Measurements from ENCODE around the gene BTBD9. TPM values are rescaled to one million over a fixed set of nuclear protein-coding genes. Genes with fewer than 3 reads are reported as not detected.

The BTBD9 gene
- total RNA-seq, 1 donor from 2014 or later: 14.8 TPM

GRCh38 chr6:38423746-38424145, 216.0 kb downstream of the BTBD9 start:
- H3K9me3 Mint-ChIP-seq (ENCODE audit: low read depth): no peaks in the 10 kb centered on the region
- H3K4me3 Mint-ChIP-seq (ENCODE audit: unreplicated experiment): no peak overlapping the region
- no peak for DNase-seq (ENCODE audit: low spot score)
- no peak for TF ChIP-seq CTCF (IDR thresholded peaks at IDR 0.05)
- no peaks in the 10 kb centered on the region for H3K36me3 Mint-ChIP-seq (ENCODE audit: low read depth)
- no peaks in the 10 kb centered on the region for H3K27me3 Mint-ChIP-seq (ENCODE audit: low read depth)
- no peak overlapping the region for H3K27ac Mint-ChIP-seq (ENCODE audit: unreplicated experiment)
- peaks cover 7% of the 10 kb centered on the region for H3K4me1 Mint-ChIP-seq (ENCODE audit: low read depth)

GRCh38 chr6:38420207-38420606, 219.5 kb downstream of the BTBD9 start:
- Mint-ChIP-seq H3K36me3 (ENCODE audit: low read depth) (no peaks in the 10 kb centered on the region), H3K4me3 (ENCODE audit: unreplicated experiment) (no peak overlapping the region), H3K27ac (ENCODE audit: unreplicated experiment) (no peak overlapping the region), H3K9me3 (ENCODE audit: low read depth) (no peaks in the 10 kb centered on the region), H3K4me1 (ENCODE audit: low read depth) (peaks cover 7% of the 10 kb centered on the region), H3K27me3 (ENCODE audit: low read depth) (no peaks in the 10 kb centered on the region)
- no peak for DNase-seq (ENCODE audit: low spot score)
- TF ChIP-seq CTCF (IDR thresholded peaks at IDR 0.05): no peak

- TF ChIP-seq CTCF (IDR thresholded peaks at IDR 0.05): no peak
- Mint-ChIP-seq H3K27me3 (ENCODE audit: low read depth) (no peaks in the 10 kb centered on the region), H3K36me3 (ENCODE audit: low read depth) (no peaks in the 10 kb centered on the region), H3K9me3 (ENCODE audit: low read depth) (no peaks in the 10 kb centered on the region), H3K27ac (ENCODE audit: unreplicated experiment) (no peak overlapping the region), H3K4me3 (ENCODE audit: unreplicated experiment) (no peak overlapping the region), H3K4me1 (ENCODE audit: low read depth) (peaks cover 6% of the 10 kb centered on the region)
- no peak for DNase-seq (ENCODE audit: low spot score)
These were observed 222.2 kb downstream of the BTBD9 start for GRCh38 chr6:38417521-38417920.

- Mint-ChIP-seq H3K9me3 (ENCODE audit: low read depth) (no peaks in the 10 kb centered on the region), H3K4me3 (ENCODE audit: unreplicated experiment) (no peak overlapping the region), H3K36me3 (ENCODE audit: low read depth) (no peaks in the 10 kb centered on the region), H3K4me1 (ENCODE audit: low read depth) (peaks cover 6% of the 10 kb centered on the region), H3K27ac (ENCODE audit: unreplicated experiment) (no peak overlapping the region), H3K27me3 (ENCODE audit: low read depth) (no peaks in the 10 kb centered on the region)
- TF ChIP-seq CTCF (IDR thresholded peaks at IDR 0.05): no peak
- no peak for DNase-seq (ENCODE audit: low spot score)
These were observed 224.3 kb downstream of the BTBD9 start for GRCh38 chr6:38415231-38416005.

- H3K27ac Mint-ChIP-seq (ENCODE audit: unreplicated experiment): no peak overlapping the region
These were observed 226.5 kb downstream of the BTBD9 start for GRCh38 chr6:38413102-38413800.

More at GRCh38 chr6:38413102-38413800, 226.5 kb downstream of the BTBD9 start:
- DNase-seq (ENCODE audit: low spot score): no peak
- H3K4me1 Mint-ChIP-seq (ENCODE audit: low read depth): peaks cover 6% of the 10 kb centered on the region
- H3K27me3 Mint-ChIP-seq (ENCODE audit: low read depth): no peaks in the 10 kb centered on the region
- no peaks in the 10 kb centered on the region for H3K36me3 Mint-ChIP-seq (ENCODE audit: low read depth)
- no peak for TF ChIP-seq CTCF (IDR thresholded peaks at IDR 0.05)
- no peaks in the 10 kb centered on the region for H3K9me3 Mint-ChIP-seq (ENCODE audit: low read depth)
- H3K4me3 Mint-ChIP-seq (ENCODE audit: unreplicated experiment): no peak overlapping the region

All from chondrocyte (in vitro differentiated cells).